Mesendoderm (in vitro differentiated cells): ENCODE results near the gene ZBTB43.

Source experiments
- DNase-seq: peaks from one replicate; pipeline ENCODE4 v3.0.0; 2013
- H2AK5ac ChIP-seq: 2 replicates; pipeline ENCODE4 v1.6.1; 2013; ENCODE audit warnings: low read length, inconsistent platforms
- H2BK120ac ChIP-seq: 2 replicates; pipeline ENCODE4 v1.6.1; 2013; ENCODE audit warnings: low read depth, mild to moderate bottlenecking, low read length, moderate library complexity, mixed read lengths
- H2BK15ac ChIP-seq: replicated peaks from 2 replicates; pipeline ENCODE4 v1.6.1; 2013; ENCODE audit warnings: low read depth, mild to moderate bottlenecking, moderate library complexity
- H2BK5ac ChIP-seq: 2 replicates; pipeline ENCODE4 v1.6.1; 2013; ENCODE audit warnings: low read length, inconsistent platforms
- H3K18ac ChIP-seq: 2 replicates; pipeline ENCODE4 v1.6.1; 2013; ENCODE audit warnings: mild to moderate bottlenecking, low read length, mixed read lengths
- H3K23ac ChIP-seq: one replicate; pipeline ENCODE4 v1.6.1; 2013; ENCODE audit warnings: low read length
- H3K27ac ChIP-seq: 2 replicates; pipeline ENCODE4 v1.5.1; 2013; ENCODE audit warnings: low read depth, mild to moderate bottlenecking, inconsistent platforms, low read length, moderate library complexity
- H3K27me3 ChIP-seq: 2 replicates; pipeline ENCODE4 v1.6.1; 2013; ENCODE audit warnings: low read length, control low read depth, mild to moderate bottlenecking, inconsistent platforms; ENCODE audit not compliant: insufficient read depth, poor library complexity
- H3K36me3 ChIP-seq: 2 replicates; pipeline ENCODE4 v1.6.1; 2013; ENCODE audit warnings: low read length, inconsistent platforms; ENCODE audit not compliant: control insufficient read depth, insufficient read depth
- H3K4ac ChIP-seq: one replicate; pipeline ENCODE4 v1.6.1; 2013; ENCODE audit warnings: low read depth, mild to moderate bottlenecking, low read length, moderate library complexity
- H3K4me1 ChIP-seq: 2 replicates; pipeline ENCODE4 v1.6.1; 2013; ENCODE audit warnings: low read depth, low read length, inconsistent platforms; ENCODE audit not compliant: control insufficient read depth
- H3K4me2 ChIP-seq: 2 replicates; pipeline ENCODE4 v1.6.1; 2013; ENCODE audit warnings: low read length
- H3K4me3 ChIP-seq: 2 replicates; pipeline ENCODE4 v1.5.1; 2013; ENCODE audit warnings: mild to moderate bottlenecking, low read length
- H3K56ac ChIP-seq: one replicate; pipeline ENCODE4 v1.6.1; 2013; ENCODE audit warnings: low read length
- H3K79me1 ChIP-seq: 2 replicates; pipeline ENCODE4 v1.6.1; 2013; ENCODE audit warnings: low read length, inconsistent platforms
- H3K79me2 ChIP-seq: 2 replicates; pipeline ENCODE4 v1.6.1; 2013; ENCODE audit warnings: mild to moderate bottlenecking, low read length; ENCODE audit not compliant: control insufficient read depth, insufficient read depth
- H3K9ac ChIP-seq: 2 replicates; pipeline ENCODE4 v1.6.1; 2013; ENCODE audit warnings: low read length, inconsistent platforms
- H4K5ac ChIP-seq: one replicate; pipeline ENCODE4 v1.6.1; 2013; ENCODE audit warnings: low read length
- H4K8ac ChIP-seq: one replicate; pipeline ENCODE4 v1.6.1; 2013; ENCODE audit warnings: low read depth, mild to moderate bottlenecking, control low read depth, low read length, moderate library complexity
- WGBS: extraction: QIAGEN DNeasy Blood & Tissue Kit; methylation state at CpG from one replicate; pipeline ENCODE4 v1.1.7; 2013; ENCODE audit warnings: low lambda C conversion rate, missing lambda C conversion rate; ENCODE audit not compliant: insufficient coverage; ENCODE audit errors: extremely low coverage; 5-methylcytosine and 5-hydroxymethylcytosine counted together

ZBTB43 gene

DNA sequence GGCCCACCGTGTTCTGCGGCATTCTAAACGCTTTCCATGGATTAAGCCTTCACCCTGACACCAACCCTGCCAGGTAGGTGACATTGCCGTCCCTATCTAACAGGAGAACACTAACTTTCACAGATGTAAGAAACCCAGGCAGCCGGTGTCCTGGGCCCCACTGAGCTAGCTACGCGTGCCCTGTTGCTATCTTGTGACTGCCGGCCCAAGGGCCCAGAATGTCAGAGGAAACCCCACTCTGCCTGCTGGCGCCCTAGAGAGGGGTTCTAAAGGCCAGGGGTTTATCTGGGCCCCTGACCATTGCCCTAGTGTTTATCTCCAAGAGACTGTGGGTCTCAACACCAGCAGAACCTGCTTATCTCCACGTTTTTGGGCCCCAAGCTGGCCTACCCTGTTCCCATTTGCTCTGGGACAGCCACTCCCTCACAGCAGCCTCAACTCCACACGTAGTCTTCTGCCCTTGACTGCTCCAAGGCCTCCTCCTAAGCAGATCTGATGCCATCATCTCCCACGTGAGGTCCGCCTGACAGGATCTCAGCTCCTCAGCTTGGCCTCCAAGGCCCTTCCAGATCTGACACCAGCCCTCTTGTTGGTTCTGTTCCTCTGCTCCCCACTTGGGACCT lies 37.5 kb downstream of the ZBTB43 start:
- Histone ChIP-seq H3K23ac (no peak overlapping the region), H3K79me1 (no peaks in the 10 kb centered on the region), H2AK5ac (no peak overlapping the region), H3K4me1 (no peaks in the 10 kb centered on the region), H4K8ac (no peak overlapping the region), H3K4me2 (no peak overlapping the region), H3K18ac (no peak overlapping the region), H3K4ac (no peak overlapping the region), H4K5ac (no peak overlapping the region), H2BK15ac (no peak overlapping the region), H3K9ac (no peak overlapping the region), H3K56ac (no peak overlapping the region), H3K79me2 (no peaks in the 10 kb centered on the region), H3K27me3 (no peaks in the 10 kb centered on the region), H2BK120ac (no peak overlapping the region), H3K36me3 (no peaks in the 10 kb centered on the region), H3K4me3 (no peak overlapping the region), H2BK5ac (no peak overlapping the region), H3K27ac (no peak overlapping the region)
- DNase-seq = no peak
- WGBS = no CpG with 5 or more reads among the region's 13 CpGs

DNA sequence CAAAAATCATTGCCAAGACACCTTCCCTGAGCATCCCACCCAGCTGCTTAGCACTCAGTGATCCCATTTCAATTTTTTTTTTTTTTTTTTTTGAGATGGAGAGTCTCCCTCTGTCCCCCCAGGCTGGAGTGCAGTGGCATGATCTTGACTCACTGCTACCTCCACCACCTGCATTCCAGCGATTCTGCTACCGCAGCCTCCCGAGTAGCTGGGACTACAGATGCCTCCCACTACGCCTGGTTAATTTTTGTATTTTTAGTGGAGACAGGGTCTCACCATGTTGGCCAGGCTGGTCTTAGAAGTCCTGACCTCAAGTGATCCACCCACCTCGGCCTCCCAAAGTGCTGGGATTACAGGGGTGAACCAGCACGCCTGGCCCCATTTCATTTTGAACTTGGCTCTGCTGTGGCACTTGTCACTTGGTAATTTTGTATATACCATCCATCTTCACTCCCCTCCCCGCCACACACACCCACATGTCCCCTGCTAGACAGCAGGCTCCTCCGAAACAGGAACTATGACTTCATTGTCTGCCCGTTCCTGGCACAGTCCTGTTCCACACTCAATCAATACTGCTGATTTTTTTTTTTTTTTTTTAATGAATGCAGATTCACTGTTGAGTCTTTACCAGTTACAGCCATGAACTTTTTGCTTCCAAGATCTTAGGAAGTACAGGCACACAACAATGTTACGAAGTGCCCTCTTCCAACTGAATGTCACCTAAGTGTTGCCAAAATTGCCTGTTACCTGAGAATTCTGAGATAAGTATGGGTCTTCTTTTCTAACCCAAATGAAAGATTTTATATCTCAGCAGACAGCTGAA lies 38.3 kb downstream of the ZBTB43 start:
- no peak overlapping the region for H2AK5ac ChIP-seq
- H3K4ac ChIP-seq = no peak overlapping the region
- no peak overlapping the region for H4K8ac ChIP-seq
- no peak for DNase-seq
- H2BK120ac ChIP-seq = no peak overlapping the region
- no peak overlapping the region for H3K18ac ChIP-seq
- H3K56ac ChIP-seq = no peak overlapping the region
- no peaks in the 10 kb centered on the region for H3K79me1 ChIP-seq
- H3K4me3 ChIP-seq = no peak overlapping the region
- H3K23ac ChIP-seq = no peak overlapping the region
- H3K4me2 ChIP-seq = no peak overlapping the region
- WGBS = no CpG with 5 or more reads among the region's 10 CpGs
- no peak overlapping the region for H2BK15ac ChIP-seq
- no peak overlapping the region for H4K5ac ChIP-seq
- H3K27ac ChIP-seq = no peak overlapping the region
- no peak overlapping the region for H2BK5ac ChIP-seq
- H3K79me2 ChIP-seq = no peaks in the 10 kb centered on the region
- no peak overlapping the region for H3K9ac ChIP-seq
- H3K36me3 ChIP-seq = no peaks in the 10 kb centered on the region
- H3K4me1 ChIP-seq = no peaks in the 10 kb centered on the region
- no peaks in the 10 kb centered on the region for H3K27me3 ChIP-seq

DNA sequence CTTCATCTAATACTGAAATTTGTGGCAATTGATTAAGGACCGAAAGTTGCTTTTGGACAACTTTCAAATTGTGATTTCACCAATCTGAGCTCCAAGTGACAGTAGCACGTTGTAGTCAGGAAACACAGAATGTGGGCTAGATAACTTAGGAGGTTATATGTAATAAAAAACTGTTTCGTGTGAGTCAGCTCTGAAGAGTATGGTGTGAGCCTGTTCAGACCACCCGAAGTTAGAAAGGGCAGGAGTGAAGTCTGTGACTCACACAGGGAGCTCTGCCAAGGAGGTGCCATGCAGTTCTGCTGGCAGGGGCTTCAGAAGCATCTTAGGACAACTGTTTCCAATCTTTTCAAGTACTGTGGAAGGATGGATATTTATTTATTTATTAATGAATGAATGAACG lies 39.2 kb downstream of the ZBTB43 start:
- no peak overlapping the region for H2AK5ac ChIP-seq
- H3K27ac ChIP-seq = no peak overlapping the region
- H3K27me3 ChIP-seq = no peaks in the 10 kb centered on the region
- no peak overlapping the region for H3K9ac ChIP-seq
- no peak overlapping the region for H4K5ac ChIP-seq
- no peak overlapping the region for H2BK15ac ChIP-seq
- H3K36me3 ChIP-seq = no peaks in the 10 kb centered on the region
- H3K4me1 ChIP-seq = no peaks in the 10 kb centered on the region
- H2BK120ac ChIP-seq = no peak overlapping the region
- no peak overlapping the region for H3K4me2 ChIP-seq
- no peaks in the 10 kb centered on the region for H3K79me1 ChIP-seq
- no peak overlapping the region for H3K4me3 ChIP-seq
- no peak overlapping the region for H3K56ac ChIP-seq
- no CpG with 5 or more reads among the region's 5 CpGs for WGBS
- H3K23ac ChIP-seq = no peak overlapping the region
- no peak overlapping the region for H2BK5ac ChIP-seq
- no peak overlapping the region for H3K4ac ChIP-seq
- no peak overlapping the region for H3K18ac ChIP-seq
- H4K8ac ChIP-seq = no peak overlapping the region
- no peaks in the 10 kb centered on the region for H3K79me2 ChIP-seq
- no peak for DNase-seq

DNA sequence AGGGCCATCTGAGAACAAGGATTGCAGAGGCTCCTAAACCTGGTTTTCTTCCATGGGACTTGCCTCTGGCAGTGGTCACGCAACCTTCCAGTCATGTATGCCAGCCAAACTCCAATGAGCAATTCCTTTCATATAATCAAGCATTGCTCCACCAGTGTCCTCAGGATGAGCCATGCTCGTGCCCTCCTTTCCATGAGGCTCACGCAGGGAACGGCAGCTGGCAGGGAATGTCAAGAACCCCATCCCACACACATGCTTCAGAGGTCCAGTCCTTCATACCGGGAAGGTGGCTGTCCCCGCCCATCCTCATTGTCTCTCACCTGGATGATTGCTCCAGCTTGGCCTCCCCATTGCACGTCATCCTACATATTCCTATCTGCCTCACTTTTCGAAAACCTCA lies 42.2 kb downstream of the ZBTB43 start:
- H3K9ac ChIP-seq = no peak overlapping the region
- no peaks in the 10 kb centered on the region for H3K36me3 ChIP-seq
- H3K4me2 ChIP-seq = no peak overlapping the region
- H3K18ac ChIP-seq = no peak overlapping the region
- DNase-seq = no peak
- no peak overlapping the region for H2BK15ac ChIP-seq
- no peak overlapping the region for H4K5ac ChIP-seq
- no peak overlapping the region for H2BK120ac ChIP-seq
- H2BK5ac ChIP-seq = no peak overlapping the region
- WGBS = no CpG with 5 or more reads among the region's 8 CpGs
- H3K4me1 ChIP-seq = no peaks in the 10 kb centered on the region
- H2AK5ac ChIP-seq = no peak overlapping the region
- H3K23ac ChIP-seq = no peak overlapping the region
- no peaks in the 10 kb centered on the region for H3K27me3 ChIP-seq
- no peak overlapping the region for H3K4me3 ChIP-seq
- no peak overlapping the region for H3K4ac ChIP-seq
- H3K56ac ChIP-seq = no peak overlapping the region
- H3K27ac ChIP-seq = no peak overlapping the region
- no peaks in the 10 kb centered on the region for H3K79me2 ChIP-seq
- H4K8ac ChIP-seq = no peak overlapping the region
- no peaks in the 10 kb centered on the region for H3K79me1 ChIP-seq

DNA sequence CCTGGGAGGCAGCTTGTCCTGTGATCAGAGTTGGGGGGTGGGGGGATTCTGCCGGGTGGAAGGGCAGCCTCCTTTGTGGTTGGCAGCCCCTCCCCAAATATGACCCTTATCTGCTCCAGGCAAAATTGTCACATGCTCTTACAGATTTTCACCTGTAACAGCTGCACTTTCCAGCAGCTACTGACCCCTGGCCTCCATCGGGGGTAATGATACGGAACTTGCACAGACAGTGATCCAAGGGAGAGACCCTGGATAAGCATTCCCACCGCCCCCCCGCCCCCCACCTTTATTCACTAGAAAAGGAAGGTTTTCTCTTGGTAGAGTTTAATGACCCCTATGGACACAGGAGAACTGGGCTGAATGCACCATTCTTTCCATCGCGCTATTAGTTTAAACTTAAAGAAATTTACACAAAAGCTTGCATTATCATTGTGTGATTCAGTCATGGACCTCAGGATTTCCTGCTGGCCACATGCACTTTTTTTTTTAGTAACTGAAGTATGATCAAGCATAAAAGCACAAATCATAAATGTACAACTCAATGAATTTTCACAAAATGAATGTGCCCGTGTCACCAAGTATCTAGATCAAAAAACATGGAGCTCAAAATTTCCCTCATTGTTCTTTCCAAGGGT lies 44.9 kb downstream of the ZBTB43 start:
- Histone ChIP-seq H4K5ac (no peak overlapping the region), H3K18ac (no peak overlapping the region), H2AK5ac (no peak overlapping the region), H3K27me3 (no peaks in the 10 kb centered on the region), H4K8ac (no peak overlapping the region), H3K4me3 (no peak overlapping the region), H3K36me3 (no peaks in the 10 kb centered on the region), H3K4ac (no peak overlapping the region), H2BK15ac (no peak overlapping the region), H2BK5ac (no peak overlapping the region), H3K23ac (no peak overlapping the region), H3K27ac (no peak overlapping the region), H3K4me2 (no peak overlapping the region), H3K4me1 (no peaks in the 10 kb centered on the region), H3K79me1 (no peaks in the 10 kb centered on the region), H3K9ac (no peak overlapping the region), H2BK120ac (no peak overlapping the region), H3K79me2 (no peaks in the 10 kb centered on the region), H3K56ac (no peak overlapping the region)
- WGBS = no CpG with 5 or more reads among the region's 8 CpGs
- DNase-seq = no peak
